ENCODE data around the gene KRT39. TPM values are rescaled to one million over a fixed set of nuclear protein-coding genes. Genes with fewer than 3 reads are reported as not detected.

The KRT39 gene
- total and polyA plus RNA-seq, 10 of the 15 experiments (the other 5 are each of a cell fraction or from before 2014, with no cell fraction given) = not detected

DNA sequence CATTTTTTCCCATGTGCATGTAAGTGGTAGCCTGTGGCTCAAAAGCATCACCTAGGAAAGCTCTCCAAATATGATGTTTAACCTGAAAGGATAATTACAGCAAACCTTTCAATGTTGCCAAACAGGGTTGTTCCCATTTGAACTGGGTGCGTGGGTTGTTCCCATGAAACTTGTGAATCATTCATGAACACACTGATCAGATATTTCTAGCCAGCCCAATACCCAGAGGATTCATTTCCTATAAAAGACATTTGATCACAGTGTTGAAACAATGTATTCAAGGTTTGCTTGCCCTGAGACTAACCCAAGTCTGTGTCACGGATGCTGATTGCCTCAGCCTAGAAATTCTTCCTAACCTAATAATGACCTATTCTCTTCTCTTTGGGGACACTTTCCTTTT lies 12.9 kb downstream of the KRT39 start:
- no peak overlapping the region for H3K27ac ChIP-seq (ENCODE audit: control insufficient read depth, insufficient read depth)
- H3K36me3 ChIP-seq (ENCODE audit: control insufficient read depth in 2 of 2, insufficient read depth in 2 of 2, low read length in 1 of 2) = no peaks in the 10 kb centered on the region
- no peak overlapping the region for H3K4me3 ChIP-seq
- POLR2A ChIA-PET = no interaction called here
- no peaks in the 10 kb centered on the region for H3K9me3 ChIP-seq (replicated peaks; ENCODE audit: control insufficient read depth, insufficient read depth, low read length)
- 0% methylated on average over 2 of the region's 2 CpGs for WGBS (ENCODE audit: insufficient coverage, insufficient replicate concordance, low lambda C conversion rate, missing lambda C conversion rate)
- CTCF ChIA-PET = no interaction called here
- H2AFZ ChIP-seq (ENCODE audit: control insufficient read depth, low read depth, low read length) = no peak overlapping the region
- BruUV-seq (replicated peaks) = no TSS peak
- no peak for FAIRE-seq
- SMC1A ChIA-PET (ENCODE audit: uncharacterized antibody, unreplicated experiment) = no interaction called here
- RAD21 ChIA-PET (ENCODE audit: unreplicated experiment) = no interaction called here
- intact Hi-C loops (cut with micrococcal nuclease; ENCODE audit: unreplicated experiment) (no loop called here), in situ Hi-C loops (cut with MboI) (no loop called here)
- ATAC-seq = no peak
- H3K9ac ChIP-seq (ENCODE audit: control insufficient read depth, insufficient read depth, low read length) = no peak overlapping the region
- H3K27me3 ChIP-seq (replicated peaks in 1 of 2; ENCODE audit: control insufficient read depth in 2 of 2, insufficient read depth in 2 of 2, low read length in 1 of 2) = no peaks in the 10 kb centered on the region
- no peaks in the 10 kb centered on the region for H3K79me2 ChIP-seq (ENCODE audit: control insufficient read depth, insufficient read depth, low read length)
- no peaks in the 10 kb centered on the region for H3K4me1 ChIP-seq (ENCODE audit: control insufficient read depth, insufficient read depth, low read length)
- H3K4me2 ChIP-seq (ENCODE audit: control insufficient read depth, insufficient read depth) = no peak overlapping the region
- TF ChIP-seq CBFB (IDR thresholded peaks at IDR 0.05; ENCODE audit: low read depth) (no peak), ZNF217 (IDR thresholded peaks at IDR 0.05) (no peak), ATF7 (IDR thresholded peaks at IDR 0.05; ENCODE audit: low read depth) (no peak), ZBED1 (IDR thresholded peaks at IDR 0.05; ENCODE audit: borderline replicate concordance) (no peak), TCF7 (IDR thresholded peaks at IDR 0.05; ENCODE audit: borderline replicate concordance) (no peak), IKZF1 (conservative IDR thresholded peaks at IDR 0.05) (no peak), RAD51 (IDR thresholded peaks at IDR 0.05) (no peak), ZNF274 (IDR thresholded peaks at IDR 0.05; ENCODE audit: insufficient read depth, insufficient read length) (no peak), RBBP5 (conservative IDR thresholded peaks at IDR 0.05) (no peak), RELA (IDR thresholded peaks at IDR 0.05; ENCODE audit: borderline replicate concordance, partially characterized antibody) (no peak), HDAC2 (IDR thresholded peaks at IDR 0.05) (no peak), HCFC1 (IDR thresholded peaks at IDR 0.05; ENCODE audit: low read length) (no peak)
- DNase-seq (ENCODE audit: low read depth, low spot score) = no peak
- no peaks in the 10 kb centered on the region for H4K20me1 ChIP-seq (ENCODE audit: control insufficient read depth, insufficient read depth)

DNA sequence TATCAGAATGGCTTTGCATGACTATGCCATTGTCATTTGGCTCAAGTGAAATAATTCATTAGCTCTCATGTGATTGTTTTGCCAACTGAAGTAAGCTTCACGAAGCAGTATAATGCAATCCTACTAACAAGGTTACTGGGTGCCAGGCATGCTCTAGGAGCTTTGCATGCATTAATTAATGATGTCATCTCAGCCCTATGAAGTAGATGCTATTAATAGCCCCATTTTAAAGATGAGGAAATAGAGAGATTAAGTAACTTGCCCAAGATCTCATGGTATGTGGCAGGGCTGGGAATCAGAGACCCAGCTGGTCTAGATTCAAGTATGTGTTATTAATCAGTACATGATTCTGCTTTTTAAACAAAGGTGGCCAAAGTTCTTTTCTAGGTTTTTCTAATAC lies 14.1 kb downstream of the KRT39 start:
- in situ Hi-C loops (cut with MboI) = no loop called here
- TF ChIP-seq, protein P1, sequence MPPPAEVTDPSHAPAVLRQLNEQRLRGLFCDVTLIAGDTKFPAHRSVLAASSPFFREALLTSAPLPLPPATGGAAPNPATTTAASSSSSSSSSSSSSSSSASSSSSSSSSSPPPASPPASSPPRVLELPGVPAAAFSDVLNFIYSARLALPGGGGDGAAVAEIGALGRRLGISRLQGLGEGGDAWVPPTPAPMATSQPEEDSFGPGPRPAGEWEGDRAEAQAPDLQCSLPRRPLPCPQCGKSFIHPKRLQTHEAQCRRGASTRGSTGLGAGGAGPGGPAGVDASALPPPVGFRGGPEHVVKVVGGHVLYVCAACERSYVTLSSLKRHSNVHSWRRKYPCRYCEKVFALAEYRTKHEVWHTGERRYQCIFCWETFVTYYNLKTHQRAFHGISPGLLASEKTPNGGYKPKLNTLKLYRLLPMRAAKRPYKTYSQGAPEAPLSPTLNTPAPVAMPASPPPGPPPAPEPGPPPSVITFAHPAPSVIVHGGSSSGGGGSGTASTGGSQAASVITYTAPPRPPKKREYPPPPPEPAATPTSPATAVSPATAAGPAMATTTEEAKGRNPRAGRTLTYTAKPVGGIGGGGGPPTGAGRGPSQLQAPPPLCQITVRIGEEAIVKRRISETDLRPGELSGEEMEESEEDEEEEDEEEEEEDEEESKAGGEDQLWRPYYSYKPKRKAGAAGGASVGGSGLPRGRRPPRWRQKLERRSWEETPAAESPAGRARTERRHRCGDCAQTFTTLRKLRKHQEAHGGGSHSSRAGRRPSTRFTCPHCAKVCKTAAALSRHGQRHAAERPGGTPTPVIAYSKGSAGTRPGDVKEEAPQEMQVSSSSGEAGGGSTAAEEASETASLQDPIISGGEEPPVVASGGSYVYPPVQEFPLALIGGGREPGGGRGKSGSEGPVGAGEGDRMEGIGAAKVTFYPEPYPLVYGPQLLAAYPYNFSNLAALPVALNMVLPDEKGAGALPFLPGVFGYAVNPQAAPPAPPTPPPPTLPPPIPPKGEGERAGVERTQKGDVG (CRISPR knock-in tag; IDR thresholded peaks at IDR 0.05) = no peak
- TF ChIP-seq ZZZ3 (IDR thresholded peaks at IDR 0.05; ENCODE audit: control insufficient read depth, insufficient read length, low read depth) (no peak), NR2C1 (IDR thresholded peaks at IDR 0.05) (no peak), JUND (IDR thresholded peaks at IDR 0.05; ENCODE audit: low read depth, low read length) (no peak), ZNF24 (IDR thresholded peaks at IDR 0.05) (no peak)
- TF ChIP-seq, protein P2, sequence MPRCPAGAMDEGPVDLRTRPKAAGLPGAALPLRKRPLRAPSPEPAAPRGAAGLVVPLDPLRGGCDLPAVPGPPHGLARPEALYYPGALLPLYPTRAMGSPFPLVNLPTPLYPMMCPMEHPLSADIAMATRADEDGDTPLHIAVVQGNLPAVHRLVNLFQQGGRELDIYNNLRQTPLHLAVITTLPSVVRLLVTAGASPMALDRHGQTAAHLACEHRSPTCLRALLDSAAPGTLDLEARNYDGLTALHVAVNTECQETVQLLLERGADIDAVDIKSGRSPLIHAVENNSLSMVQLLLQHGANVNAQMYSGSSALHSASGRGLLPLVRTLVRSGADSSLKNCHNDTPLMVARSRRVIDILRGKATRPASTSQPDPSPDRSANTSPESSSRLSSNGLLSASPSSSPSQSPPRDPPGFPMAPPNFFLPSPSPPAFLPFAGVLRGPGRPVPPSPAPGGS (IDR thresholded peaks at IDR 0.05; ENCODE audit: borderline replicate concordance, insufficient read depth, low read depth, low read length, poor library complexity, severe bottlenecking) = no peak

More for the DNA sequence above, 14.1 kb downstream of the KRT39 start:
- Histone ChIP-seq H3K4me1 (ENCODE audit: control insufficient read depth, insufficient read depth, low read length) (no peaks in the 10 kb centered on the region), H4K20me1 (ENCODE audit: control insufficient read depth, insufficient read depth) (no peaks in the 10 kb centered on the region), H3K4me3 (no peak overlapping the region), H3K27me3 (replicated peaks in 1 of 2; ENCODE audit: control insufficient read depth in 2 of 2, insufficient read depth in 2 of 2, low read length in 1 of 2) (no peaks in the 10 kb centered on the region), H3K9me3 (replicated peaks; ENCODE audit: control insufficient read depth, insufficient read depth, low read length) (no peaks in the 10 kb centered on the region), H2AFZ (ENCODE audit: control insufficient read depth, low read depth, low read length) (no peak overlapping the region), H3K27ac (ENCODE audit: control insufficient read depth, insufficient read depth) (no peak overlapping the region), H3K79me2 (ENCODE audit: control insufficient read depth, insufficient read depth, low read length) (no peaks in the 10 kb centered on the region), H3K4me2 (ENCODE audit: control insufficient read depth, insufficient read depth) (no peak overlapping the region), H3K9ac (ENCODE audit: control insufficient read depth, insufficient read depth, low read length) (no peak overlapping the region), H3K36me3 (ENCODE audit: control insufficient read depth in 2 of 2, insufficient read depth in 2 of 2, low read length in 1 of 2) (no peaks in the 10 kb centered on the region)
- FAIRE-seq (no peak), ATAC-seq (no peak), DNase-seq (ENCODE audit: low read depth, low spot score) (no peak)
- BruUV-seq (replicated peaks) = no TSS peak
- intact Hi-C loops (cut with micrococcal nuclease; ENCODE audit: unreplicated experiment) = no loop called here
- SMC1A ChIA-PET (ENCODE audit: uncharacterized antibody, unreplicated experiment) = interaction anchor here (1.2 kb wide), 1 partner anchor 438 kb away, joined by 3 read pairs; no protein-coding TSS in a partner anchor
- WGBS (ENCODE audit: insufficient coverage, insufficient replicate concordance, low lambda C conversion rate, missing lambda C conversion rate) = 0% methylated on average over 1 of the region's 1 CpG
- RAD21 ChIA-PET (ENCODE audit: unreplicated experiment) = no interaction called here
- POLR2A ChIA-PET = no interaction called here
- CTCF ChIA-PET = interaction anchor here (0.7 kb wide), 1 partner anchor 9 kb away, joined by 3 read pairs; no protein-coding TSS in a partner anchor

Measured in GM12878 (cell line).